IPS-20b (cell line): ENCODE results near the gene ERCC4.
"Not testable (repeated sequence)": the region's sequence is repeated elsewhere in the genome, so short reads cannot be mapped to it uniquely, and the experiment has no call there.

Source experiments
- H3K27ac ChIP-seq: one replicate; pipeline ENCODE4 v1.5.1; 2013; ENCODE audit warnings: low read length
- H3K27me3 ChIP-seq: 2 replicates; pipeline ENCODE4 v1.6.1; 2013; ENCODE audit warnings: mild to moderate bottlenecking, low read length, inconsistent platforms; ENCODE audit not compliant: insufficient read depth
- H3K36me3 ChIP-seq: 2 replicates; pipeline ENCODE4 v1.6.1; 2013; ENCODE audit warnings: low read depth, mild to moderate bottlenecking, inconsistent platforms, low read length, moderate library complexity; ENCODE audit not compliant: insufficient read depth
- H3K4me1 ChIP-seq: 2 replicates; pipeline ENCODE4 v1.6.1; 2013; ENCODE audit warnings: mild to moderate bottlenecking, control low read depth, inconsistent platforms, low read length, moderate library complexity; ENCODE audit not compliant: insufficient read depth
- H3K4me3 ChIP-seq: 2 replicates; pipeline ENCODE4 v1.5.1; 2013; ENCODE audit warnings: mild to moderate bottlenecking, low read length, inconsistent platforms
- H3K9ac ChIP-seq: 2 replicates; pipeline ENCODE4 v1.6.1; 2013; ENCODE audit warnings: low read depth, mild to moderate bottlenecking, inconsistent platforms, low read length, moderate library complexity
- H3K9me3 ChIP-seq: 2 replicates; pipeline ENCODE4 v1.6.1; 2013; ENCODE audit warnings: mild to moderate bottlenecking, low read depth, low read length, inconsistent platforms; ENCODE audit not compliant: insufficient read depth

The ERCC4 gene

GRCh38 chr16:13919683-13920509 lies at the start of gene ERCC4:
ERCC4 (plus strand) TSS chr16:13920154; CDS start chr16:13920166, 12 bp downstream.
- no peak within 1 kb of the TSS for H3K27ac ChIP-seq
- H3K9me3 ChIP-seq: no peaks in the 10 kb centered on the region
- peak within 1 kb of the TSS; percentile 90 for H3K9ac ChIP-seq

GRCh38 chr16:13873835-13874438 lies 46.0 kb upstream of the ERCC4 start:
- Histone ChIP-seq H3K4me1 (no peaks in the 10 kb centered on the region), H3K36me3 (no peaks in the 10 kb centered on the region), H3K27me3 (no peaks in the 10 kb centered on the region), H3K4me3 (no peak overlapping the region), H3K9ac (no peak overlapping the region), H3K27ac (no peak overlapping the region), H3K9me3 (no peaks in the 10 kb centered on the region)

More at GRCh38 chr16:13919683-13920509, at the start of gene ERCC4:
- H3K4me3 ChIP-seq: peak within 1 kb of the TSS; percentile 93
- peaks cover 4% of the 10 kb centered on the region; the same call in 1 of the 2 replicates for H3K4me1 ChIP-seq
- peaks cover 15% of the 10 kb centered on the region; the same call in 1 of the 2 replicates for H3K36me3 ChIP-seq
- no peaks in the 10 kb centered on the region for H3K27me3 ChIP-seq

- no peak overlapping the region for H3K4me3 ChIP-seq
- H3K27ac ChIP-seq: no peak overlapping the region
- H3K9ac ChIP-seq: no peak overlapping the region
- no peaks in the 10 kb centered on the region for H3K27me3 ChIP-seq
- H3K4me1 ChIP-seq: no peaks in the 10 kb centered on the region
- no peaks in the 10 kb centered on the region for H3K36me3 ChIP-seq
- H3K9me3 ChIP-seq: no peaks in the 10 kb centered on the region
These were observed 44.2 kb upstream of the ERCC4 start for GRCh38 chr16:13875614-13876284.

- no peak overlapping the region for H3K9ac ChIP-seq
- H3K4me3 ChIP-seq: no peak overlapping the region
- no peaks in the 10 kb centered on the region for H3K36me3 ChIP-seq
- H3K4me1 ChIP-seq: no peaks in the 10 kb centered on the region
- no peaks in the 10 kb centered on the region for H3K27me3 ChIP-seq
- peaks cover 11% of the 10 kb centered on the region for H3K9me3 ChIP-seq
- H3K27ac ChIP-seq: no peak overlapping the region
These were observed 36.7 kb upstream of the ERCC4 start for GRCh38 chr16:13883276-13883675.

- no peak overlapping the region for H3K27ac ChIP-seq
- no peaks in the 10 kb centered on the region for H3K36me3 ChIP-seq
- no peak overlapping the region for H3K4me3 ChIP-seq
- H3K9ac ChIP-seq: no peak overlapping the region
- H3K27me3 ChIP-seq: no peaks in the 10 kb centered on the region
- peaks cover 12% of the 10 kb centered on the region for H3K9me3 ChIP-seq
- no peaks in the 10 kb centered on the region for H3K4me1 ChIP-seq
These were observed 36.1 kb upstream of the ERCC4 start for GRCh38 chr16:13883881-13884280.

DNA sequence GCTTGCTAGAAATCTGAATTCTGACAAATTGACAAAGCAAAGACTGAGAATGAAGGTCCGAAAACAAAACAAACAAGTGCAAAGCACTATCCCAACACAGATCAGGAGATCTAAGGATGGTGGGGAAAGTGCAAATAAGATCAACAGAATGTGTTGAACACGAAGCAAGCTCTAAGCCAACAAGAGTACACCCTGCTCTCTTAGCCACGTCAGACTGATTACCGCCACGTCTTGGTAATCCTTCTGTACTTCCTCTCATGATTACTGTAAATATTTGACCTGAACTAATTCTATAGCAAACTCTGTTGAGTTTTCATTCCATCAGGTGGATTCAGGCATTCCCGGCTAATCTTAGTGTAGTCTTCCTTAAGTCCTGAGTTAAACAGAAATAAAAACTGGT lies 34.3 kb upstream of the ERCC4 start:
- Histone ChIP-seq H3K9me3 (peaks cover 12% of the 10 kb centered on the region), H3K27me3 (no peaks in the 10 kb centered on the region), H3K4me1 (no peaks in the 10 kb centered on the region), H3K36me3 (no peaks in the 10 kb centered on the region), H3K27ac (no peak overlapping the region), H3K4me3 (no peak overlapping the region), H3K9ac (no peak overlapping the region)

DNA sequence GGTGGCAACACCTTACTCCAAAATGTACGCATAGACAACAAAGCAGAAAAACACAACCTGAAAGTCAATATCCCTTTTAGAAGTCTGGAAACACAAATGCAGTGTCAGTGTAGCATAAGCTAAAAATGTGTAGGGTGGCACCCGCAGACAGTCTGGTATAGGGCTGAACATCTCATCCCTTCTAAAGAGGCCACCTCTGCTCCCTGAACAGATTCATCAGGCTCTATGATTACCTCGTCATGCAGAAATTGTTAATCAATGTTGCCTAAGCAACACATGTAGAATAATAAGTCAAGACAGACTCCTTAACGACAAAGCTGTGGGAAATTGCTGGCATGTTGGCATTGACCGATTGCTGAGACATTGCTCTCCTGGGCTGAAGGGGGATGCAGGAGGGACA lies 33.3 kb upstream of the ERCC4 start:
- Histone ChIP-seq H3K27ac (no peak overlapping the region), H3K27me3 (no peaks in the 10 kb centered on the region), H3K9ac (no peak overlapping the region), H3K36me3 (no peaks in the 10 kb centered on the region), H3K4me3 (no peak overlapping the region), H3K4me1 (no peaks in the 10 kb centered on the region), H3K9me3 (peaks cover 12% of the 10 kb centered on the region)

DNA sequence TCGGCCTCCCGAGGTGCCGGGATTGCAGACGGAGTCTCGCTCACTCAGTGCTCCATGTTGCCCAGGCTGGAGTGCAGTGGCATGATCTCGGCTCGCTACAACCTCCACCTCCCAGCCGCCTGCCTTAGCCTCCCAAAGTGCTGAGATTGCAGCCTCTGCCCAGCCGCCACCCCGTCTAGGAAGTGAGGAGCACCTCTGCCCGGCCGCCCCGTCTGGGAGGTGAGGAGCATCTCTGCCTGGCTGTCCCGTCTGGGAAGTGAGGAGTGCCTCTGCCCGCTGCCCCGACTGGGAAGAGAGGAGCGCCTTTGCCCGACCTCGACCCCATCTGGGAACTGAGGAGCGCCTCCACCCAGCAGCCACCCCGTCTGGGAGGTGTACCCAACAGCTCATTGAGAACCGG lies 30.6 kb upstream of the ERCC4 start:
- not testable (repeated sequence) for H3K36me3 ChIP-seq, H3K9ac ChIP-seq, H3K27ac ChIP-seq, H3K4me1 ChIP-seq, H3K4me3 ChIP-seq, H3K27me3 ChIP-seq
- peaks cover 12% of the 10 kb centered on the region for H3K9me3 ChIP-seq

GRCh38 chr16:13892301-13892700 lies 27.7 kb upstream of the ERCC4 start:
- no peak overlapping the region for H3K27ac ChIP-seq
- no peak overlapping the region for H3K9ac ChIP-seq
- H3K9me3 ChIP-seq: peaks cover 15% of the 10 kb centered on the region
- H3K4me1 ChIP-seq: no peaks in the 10 kb centered on the region
- H3K27me3 ChIP-seq: no peaks in the 10 kb centered on the region
- H3K4me3 ChIP-seq: no peak overlapping the region
- H3K36me3 ChIP-seq: no peaks in the 10 kb centered on the region

GRCh38 chr16:13895516-13895915 lies 24.4 kb upstream of the ERCC4 start:
- H3K27ac ChIP-seq: no peak overlapping the region
- H3K9me3 ChIP-seq: peaks cover 4% of the 10 kb centered on the region
- H3K9ac ChIP-seq: no peak overlapping the region
- no peaks in the 10 kb centered on the region for H3K4me1 ChIP-seq
- no peaks in the 10 kb centered on the region for H3K27me3 ChIP-seq
- H3K4me3 ChIP-seq: no peak overlapping the region
- H3K36me3 ChIP-seq: no peaks in the 10 kb centered on the region

DNA sequence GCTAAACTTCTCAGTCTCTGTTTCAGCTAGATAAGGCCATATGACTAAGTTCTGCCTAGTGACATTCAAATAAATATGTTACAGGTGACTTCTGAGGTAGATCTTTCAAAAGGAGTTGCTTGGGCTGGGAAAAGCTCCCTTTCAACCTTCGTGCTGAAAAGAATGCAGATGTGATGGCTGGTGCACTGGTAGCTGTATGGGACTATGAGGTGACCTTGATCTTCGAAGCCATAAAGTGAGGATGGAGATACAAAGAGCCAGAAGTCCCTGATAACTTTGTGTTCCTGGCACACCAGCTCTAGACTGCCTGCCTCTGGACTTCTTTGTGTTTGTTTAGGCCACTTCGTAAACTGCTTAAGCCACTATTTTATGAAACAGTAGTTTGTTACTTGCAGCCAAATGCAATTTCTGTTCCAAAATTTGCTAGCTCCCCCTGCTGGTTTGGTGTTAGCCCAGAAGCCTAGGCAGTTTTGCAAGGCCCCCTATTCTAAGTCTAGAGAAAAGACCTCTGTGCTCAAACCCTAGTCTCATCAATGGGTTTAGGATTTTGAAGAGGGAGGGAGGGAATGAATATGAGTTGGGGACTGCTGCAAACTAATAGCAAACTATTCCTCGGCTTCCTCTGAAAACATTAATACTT lies 23.3 kb upstream of the ERCC4 start:
- no peaks in the 10 kb centered on the region for H3K4me1 ChIP-seq
- no peak overlapping the region for H3K9ac ChIP-seq
- H3K9me3 ChIP-seq: peaks cover 4% of the 10 kb centered on the region
- H3K36me3 ChIP-seq: no peaks in the 10 kb centered on the region
- no peaks in the 10 kb centered on the region for H3K27me3 ChIP-seq
- no peak overlapping the region for H3K27ac ChIP-seq
- no peak overlapping the region for H3K4me3 ChIP-seq
